Measurements from ENCODE around the gene RABGAP1L. TPM values are rescaled to one million over a fixed set of nuclear protein-coding genes. Genes with fewer than 3 reads are reported as not detected.

The RABGAP1L gene
- total and polyA plus RNA-seq, 2 of the 8 experiments (the other 6 are each of a cell fraction or from before 2014, with no cell fraction given) = 33.3 to 156 TPM

- Histone ChIP-seq H2BK12ac (ENCODE audit: low read depth, low read length) (no peak overlapping the region), H4K20me1 (replicated peaks in 1 of 2; ENCODE audit: control insufficient read depth in 1 of 2, insufficient read depth in 2 of 2, low read length in 2 of 2) (peaks cover 7 to 12% of the 10 kb centered on the region in 2 experiments), H3K4me2 (ENCODE audit: insufficient read depth in 1 of 2, low read depth in 2 of 2, low read length in 2 of 2) (no peak overlapping the region), H3K23me2 (ENCODE audit: low read depth, low read length) (peaks cover 1% of the 10 kb centered on the region; the same call in 1 of the 2 replicates), H3K9me3 (ENCODE audit: insufficient read depth in 2 of 2, low read depth in 1 of 2, low read length in 1 of 2) (no peaks in the 10 kb centered on the region), H2AFZ (ENCODE audit: low read length) (no peak overlapping the region), H3K9ac (replicated peaks in 1 of 4; ENCODE audit: extremely low read depth in 1 of 4, low read depth in 3 of 4, low read length in 3 of 4) (no peak overlapping the region), H3K79me2 (ENCODE audit: control insufficient read depth in 1 of 2, insufficient read depth in 2 of 2, low read length in 2 of 2) (peaks cover 37 to 80% of the 10 kb centered on the region in 2 experiments), H2BK5ac (ENCODE audit: low read depth, low read length) (no peak overlapping the region), H3K4me1 (replicated peaks in 1 of 4; ENCODE audit: control insufficient read depth in 3 of 4, insufficient read depth in 4 of 4, low read length in 3 of 4) (peaks cover 0 to 4% (median 0%) of the 10 kb centered on the region in 4 experiments; a peak in 1 of 7 replicates), H4K91ac (replicated peaks; ENCODE audit: insufficient read length, low read length) (no peak overlapping the region), H2BK120ac (replicated peaks; ENCODE audit: low read depth, low read length) (no peak overlapping the region), H3K27ac (ENCODE audit: low read depth, low read length) (no peak overlapping the region), H2BK20ac (ENCODE audit: low read length) (no peak overlapping the region), H2BK15ac (ENCODE audit: low read length) (no peak overlapping the region), H3K27me3 (replicated peaks in 1 of 4; ENCODE audit: control insufficient read depth in 3 of 4, extremely low read depth in 1 of 4, insufficient read depth in 3 of 4, low read length in 3 of 4) (no peaks in the 10 kb centered on the region), H3K79me1 (ENCODE audit: low read depth, low read length) (0 out of 2 replicates have a peak, but pooled peaks cover 2% of the 10 kb centered on the region), H3K23ac (ENCODE audit: insufficient read length) (no peak overlapping the region), H3K4ac (replicated peaks; ENCODE audit: insufficient read length, low read depth, low read length) (no peak overlapping the region), H3K36me3 (ENCODE audit: control insufficient read depth in 2 of 4, insufficient read depth in 4 of 4, low read length in 3 of 4) (peaks cover 25 to 57% (median 48%) of the 10 kb centered on the region in 4 experiments), H4K5ac (ENCODE audit: insufficient read length, low read depth, low read length) (no peak overlapping the region), H2AK5ac (ENCODE audit: low read depth, low read length) (no peak overlapping the region), H3K56ac (replicated peaks; ENCODE audit: insufficient read length, low read depth, low read length) (no peak overlapping the region), H4K8ac (ENCODE audit: extremely low read depth, insufficient read depth, low read length) (no peak overlapping the region), H3K14ac (ENCODE audit: insufficient read length) (no peak overlapping the region), H3K18ac (ENCODE audit: extremely low read depth, low read length) (no peak overlapping the region), H3K4me3 (ENCODE audit: extremely low read depth in 1 of 4, insufficient read depth in 2 of 4, low read depth in 3 of 4, low read length in 4 of 4) (no peak overlapping the region)
- WGBS, 2 experiments (ENCODE audit: extremely low coverage in 1 of 2, insufficient coverage in 1 of 2, insufficient read length in 1 of 2, insufficient replicate concordance in 2 of 2, low coverage in 1 of 2, low lambda C conversion rate in 2 of 2, missing lambda C conversion rate in 1 of 2) = 94% methylated on average over 8 of the region's 8 CpGs; no CpG with 5 or more reads in 1 of the 2 experiments
- DNase-seq (ENCODE audit: low read depth in 1 of 2, low spot score in 2 of 2) (no peak), FAIRE-seq (no peak)
- ChIA-PET CTCF (ENCODE audit: partially characterized antibody) (interaction anchor here (1.2 kb wide), 1 partner anchor 112 kb away, joined by 3 read pairs; no protein-coding TSS in a partner anchor), POLR2A (ENCODE audit: partially characterized antibody) (interaction anchor here (0.6 to 1.7 kb wide), 7 partner anchors 9 to 122 kb away, joined by 3 to 6 read pairs (median 4); partner anchors contain the start of gene MRPS14)
- TF ChIP-seq SUZ12 (IDR thresholded peaks at IDR 0.05; ENCODE audit: low read length) (no peak), YY1 (IDR thresholded peaks at IDR 0.05; ENCODE audit: low read depth, low read length) (no peak), TAF7 (optimal IDR thresholded peaks at IDR 0.05; ENCODE audit: borderline replicate concordance, low read depth, low read length) (no peak), PHF8 (conservative IDR thresholded peaks at IDR 0.05; ENCODE audit: low read depth, low read length) (no peak), CBX5 (IDR thresholded peaks at IDR 0.05; ENCODE audit: low read depth, low read length) (no peak), HDAC6 (IDR thresholded peaks at IDR 0.05; ENCODE audit: low read depth, low read length) (no peak), MAX (IDR thresholded peaks at IDR 0.05) (no peak), KDM4A (IDR thresholded peaks at IDR 0.05; ENCODE audit: low read depth, low read length, severe bottlenecking) (no peak), USF2 (IDR thresholded peaks at IDR 0.05; ENCODE audit: low read length) (no peak), POLR2AphosphoS5 (IDR thresholded peaks at IDR 0.05; ENCODE audit: low read depth, low read length) (no peak), CHD1 (IDR thresholded peaks at IDR 0.05; ENCODE audit: low read depth, low read length) (no peak)
These were observed 845.9 kb downstream of the RABGAP1L start for GRCh38 chr1:175005085-175005783.

Measured in H1 (cell line).